ENCODE data around the gene CAND2.

GRCh38 chr3:12803371-12803770, 6.9 kb downstream of the CAND2 start:
- TF ChIP-seq CTCF (conservative IDR thresholded peaks at IDR 0.05) (no peak), ZFX (IDR thresholded peaks at IDR 0.05) (no peak)

Data from C4-2B (cell line).